ENCODE measurements around the gene VWC2.

VWC2 gene

GRCh38 chr7:49775065-49775948 lies 1.9 kb downstream of the VWC2 start:
- peaks cover 9% of the 10 kb centered on the region for H3K4me1 Mint-ChIP-seq (ENCODE audit: low read depth)
- no peaks in the 10 kb centered on the region for H3K9me3 Mint-ChIP-seq
- H3K27ac Mint-ChIP-seq = no peak overlapping the region
- no peak overlapping the region for H3K4me3 Mint-ChIP-seq
- H3K27me3 Mint-ChIP-seq = peaks cover 58% of the 10 kb centered on the region
- H3K36me3 Mint-ChIP-seq (ENCODE audit: low read depth) = no peaks in the 10 kb centered on the region

GRCh38 chr7:49775949-49776443 lies 2.6 kb downstream of the VWC2 start:
- no peaks in the 10 kb centered on the region for H3K9me3 Mint-ChIP-seq
- H3K4me1 Mint-ChIP-seq (ENCODE audit: low read depth) = peaks cover 9% of the 10 kb centered on the region
- H3K36me3 Mint-ChIP-seq (ENCODE audit: low read depth) = no peaks in the 10 kb centered on the region
- H3K27me3 Mint-ChIP-seq = peaks cover 54% of the 10 kb centered on the region
- H3K27ac Mint-ChIP-seq = no peak overlapping the region
- H3K4me3 Mint-ChIP-seq = no peak overlapping the region

DNA sequence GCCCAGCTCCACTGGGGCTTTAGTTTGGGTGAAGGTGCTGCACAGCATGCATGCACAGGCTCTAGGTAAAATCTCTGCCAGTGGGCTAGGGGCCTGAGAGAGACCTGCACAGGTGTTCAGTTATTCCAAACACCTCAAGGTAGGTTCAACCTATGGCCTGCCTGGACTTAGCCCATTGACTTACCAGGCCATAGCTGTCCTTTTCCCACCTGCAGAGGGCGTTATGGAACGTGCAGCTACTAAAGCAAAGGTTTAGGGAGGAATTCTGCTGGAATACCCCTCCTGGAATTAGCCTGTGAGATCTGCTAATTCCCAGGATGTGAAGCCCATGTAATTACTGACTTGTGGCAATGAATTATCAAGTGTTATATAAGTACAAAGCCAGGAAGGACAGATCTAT lies 3.6 kb downstream of the VWC2 start:
- no peaks in the 10 kb centered on the region for H3K36me3 Mint-ChIP-seq (ENCODE audit: low read depth)
- H3K4me3 Mint-ChIP-seq = no peak overlapping the region
- H3K9me3 Mint-ChIP-seq = no peaks in the 10 kb centered on the region
- H3K27ac Mint-ChIP-seq = no peak overlapping the region
- peaks cover 44% of the 10 kb centered on the region for H3K27me3 Mint-ChIP-seq
- H3K4me1 Mint-ChIP-seq (ENCODE audit: low read depth) = peaks cover 9% of the 10 kb centered on the region

DNA sequence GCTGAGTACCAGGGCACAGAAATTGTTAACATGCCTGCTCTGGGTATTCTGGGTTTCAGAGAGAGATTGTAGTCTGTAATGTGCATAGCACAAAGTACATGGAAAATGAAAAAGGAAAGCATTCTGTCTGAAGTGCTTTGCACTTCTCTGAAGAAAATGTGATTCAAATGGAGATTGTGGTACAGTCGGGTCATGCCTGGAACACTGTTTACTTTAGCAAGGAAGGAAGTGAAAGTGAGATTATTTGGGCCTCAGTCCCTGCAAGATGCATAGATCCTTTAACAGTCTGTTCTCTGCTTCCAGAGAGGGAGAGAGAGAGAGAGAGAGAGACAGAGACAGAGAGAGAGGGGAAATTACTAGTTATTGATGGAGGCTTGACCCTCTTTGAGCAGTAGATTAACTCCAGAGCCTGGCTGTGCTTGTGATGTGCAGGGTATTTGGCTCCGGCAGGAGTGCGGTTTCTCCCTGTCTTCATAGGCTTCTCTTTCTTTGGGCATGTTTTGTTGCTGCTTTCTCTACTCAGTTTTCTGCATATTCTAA lies 5.4 kb downstream of the VWC2 start:
- Mint-ChIP-seq H3K4me1 (ENCODE audit: low read depth) (peaks cover 4% of the 10 kb centered on the region), H3K9me3 (no peaks in the 10 kb centered on the region), H3K27me3 (peaks cover 30% of the 10 kb centered on the region), H3K4me3 (no peak overlapping the region), H3K36me3 (ENCODE audit: low read depth) (no peaks in the 10 kb centered on the region), H3K27ac (no peak overlapping the region)

GRCh38 chr7:49780953-49781352 lies 7.5 kb downstream of the VWC2 start:
- H3K9me3 Mint-ChIP-seq = no peaks in the 10 kb centered on the region
- H3K27ac Mint-ChIP-seq = no peak overlapping the region
- peaks cover 26% of the 10 kb centered on the region for H3K27me3 Mint-ChIP-seq
- no peaks in the 10 kb centered on the region for H3K36me3 Mint-ChIP-seq (ENCODE audit: low read depth)
- no peak overlapping the region for H3K4me3 Mint-ChIP-seq
- no peaks in the 10 kb centered on the region for H3K4me1 Mint-ChIP-seq (ENCODE audit: low read depth)

DNA sequence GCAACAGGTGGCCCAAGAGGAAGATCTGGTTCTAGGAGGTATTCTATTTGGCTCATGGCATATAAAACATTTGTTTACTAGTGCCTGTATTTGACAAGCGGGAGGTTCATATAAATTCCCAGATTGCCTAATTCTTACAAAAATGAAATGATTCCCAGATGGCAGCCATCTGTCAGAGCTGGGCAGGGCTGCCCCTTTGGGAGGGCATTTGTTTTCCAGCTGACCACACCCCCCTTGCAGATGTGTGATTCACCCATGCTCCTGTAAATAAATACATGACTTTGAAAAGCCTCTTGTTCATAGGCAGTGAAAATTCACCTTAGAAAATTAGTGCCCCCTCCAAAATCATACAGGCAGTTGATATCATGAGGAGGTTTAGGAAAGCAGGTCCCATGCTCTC lies 8.6 kb downstream of the VWC2 start:
- Mint-ChIP-seq H3K4me3 (no peak overlapping the region), H3K27me3 (peaks cover 17% of the 10 kb centered on the region), H3K36me3 (ENCODE audit: low read depth) (no peaks in the 10 kb centered on the region), H3K27ac (no peak overlapping the region), H3K4me1 (ENCODE audit: low read depth) (no peaks in the 10 kb centered on the region), H3K9me3 (no peaks in the 10 kb centered on the region)

GRCh38 chr7:49783446-49783845 lies 10.0 kb downstream of the VWC2 start:
- Mint-ChIP-seq H3K4me3 (no peak overlapping the region), H3K27ac (no peak overlapping the region), H3K9me3 (peaks cover 3% of the 10 kb centered on the region), H3K4me1 (ENCODE audit: low read depth) (no peaks in the 10 kb centered on the region), H3K27me3 (peaks cover 10% of the 10 kb centered on the region), H3K36me3 (ENCODE audit: low read depth) (no peaks in the 10 kb centered on the region)

DNA sequence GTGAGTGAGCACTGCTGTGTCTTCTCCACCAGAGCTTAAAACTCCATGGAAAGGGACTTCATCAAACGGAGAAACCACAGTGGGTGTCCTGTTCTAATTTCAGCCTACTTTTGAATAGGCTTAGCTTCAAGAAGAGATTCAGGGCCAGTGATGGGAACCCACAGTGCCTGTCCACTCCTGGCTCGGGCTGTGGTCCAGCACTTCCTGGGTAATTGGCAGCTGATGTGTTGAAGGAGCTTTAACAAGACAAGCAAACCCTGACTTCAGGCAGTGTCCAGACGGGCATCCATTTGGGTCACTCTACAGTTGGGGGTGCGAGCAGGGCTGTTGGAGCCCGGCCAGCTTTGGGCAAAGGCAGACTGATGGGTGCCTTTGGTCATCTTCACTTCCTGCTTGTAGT lies 14.5 kb downstream of the VWC2 start:
- Mint-ChIP-seq H3K27me3 (peaks cover 3% of the 10 kb centered on the region), H3K36me3 (ENCODE audit: low read depth) (no peaks in the 10 kb centered on the region), H3K4me3 (no peak overlapping the region), H3K9me3 (peaks cover 7% of the 10 kb centered on the region), H3K27ac (no peak overlapping the region), H3K4me1 (ENCODE audit: low read depth) (no peaks in the 10 kb centered on the region)

GRCh38 chr7:49788455-49789059 lies 15.1 kb downstream of the VWC2 start:
- Mint-ChIP-seq H3K27me3 (peaks cover 3% of the 10 kb centered on the region), H3K4me1 (ENCODE audit: low read depth) (no peaks in the 10 kb centered on the region), H3K36me3 (ENCODE audit: low read depth) (no peaks in the 10 kb centered on the region), H3K27ac (no peak overlapping the region), H3K9me3 (peaks cover 7% of the 10 kb centered on the region), H3K4me3 (no peak overlapping the region)

DNA sequence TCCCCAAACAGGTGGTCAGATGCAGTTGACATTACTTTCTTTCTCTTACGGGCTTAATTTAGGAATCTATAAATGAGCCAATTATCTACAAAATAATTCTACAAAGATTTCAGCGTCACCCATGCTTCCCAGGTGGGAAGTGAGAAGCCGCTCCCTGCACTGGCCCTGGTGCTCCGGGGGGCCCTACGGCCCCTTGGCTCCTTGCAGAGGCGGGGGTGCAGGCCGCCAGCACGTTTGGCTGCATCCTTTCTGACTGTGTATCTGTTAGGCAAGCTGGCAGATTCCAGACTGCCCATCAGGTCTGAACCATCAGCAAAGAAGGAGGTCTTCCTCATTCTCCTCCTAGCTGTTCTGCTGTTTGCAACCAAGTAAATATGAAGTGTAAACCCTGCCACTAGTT lies 16.3 kb downstream of the VWC2 start:
- no peaks in the 10 kb centered on the region for H3K36me3 Mint-ChIP-seq (ENCODE audit: low read depth)
- no peak overlapping the region for H3K27ac Mint-ChIP-seq
- H3K9me3 Mint-ChIP-seq = peaks cover 7% of the 10 kb centered on the region
- H3K4me1 Mint-ChIP-seq (ENCODE audit: low read depth) = no peaks in the 10 kb centered on the region
- H3K4me3 Mint-ChIP-seq = no peak overlapping the region
- peaks cover 3% of the 10 kb centered on the region for H3K27me3 Mint-ChIP-seq

GRCh38 chr7:49790209-49790608 lies 16.8 kb downstream of the VWC2 start:
- H3K4me1 Mint-ChIP-seq (ENCODE audit: low read depth) = no peaks in the 10 kb centered on the region
- no peak overlapping the region for H3K4me3 Mint-ChIP-seq
- H3K9me3 Mint-ChIP-seq = peaks cover 7% of the 10 kb centered on the region
- H3K36me3 Mint-ChIP-seq (ENCODE audit: low read depth) = no peaks in the 10 kb centered on the region
- no peak overlapping the region for H3K27ac Mint-ChIP-seq
- peaks cover 3% of the 10 kb centered on the region for H3K27me3 Mint-ChIP-seq

GRCh38 chr7:49791088-49791741 lies 17.8 kb downstream of the VWC2 start:
- no peaks in the 10 kb centered on the region for H3K36me3 Mint-ChIP-seq (ENCODE audit: low read depth)
- H3K4me3 Mint-ChIP-seq = no peak overlapping the region
- H3K27ac Mint-ChIP-seq = no peak overlapping the region
- peaks cover 7% of the 10 kb centered on the region for H3K9me3 Mint-ChIP-seq
- no peaks in the 10 kb centered on the region for H3K4me1 Mint-ChIP-seq (ENCODE audit: low read depth)
- peaks cover 3% of the 10 kb centered on the region for H3K27me3 Mint-ChIP-seq

DNA sequence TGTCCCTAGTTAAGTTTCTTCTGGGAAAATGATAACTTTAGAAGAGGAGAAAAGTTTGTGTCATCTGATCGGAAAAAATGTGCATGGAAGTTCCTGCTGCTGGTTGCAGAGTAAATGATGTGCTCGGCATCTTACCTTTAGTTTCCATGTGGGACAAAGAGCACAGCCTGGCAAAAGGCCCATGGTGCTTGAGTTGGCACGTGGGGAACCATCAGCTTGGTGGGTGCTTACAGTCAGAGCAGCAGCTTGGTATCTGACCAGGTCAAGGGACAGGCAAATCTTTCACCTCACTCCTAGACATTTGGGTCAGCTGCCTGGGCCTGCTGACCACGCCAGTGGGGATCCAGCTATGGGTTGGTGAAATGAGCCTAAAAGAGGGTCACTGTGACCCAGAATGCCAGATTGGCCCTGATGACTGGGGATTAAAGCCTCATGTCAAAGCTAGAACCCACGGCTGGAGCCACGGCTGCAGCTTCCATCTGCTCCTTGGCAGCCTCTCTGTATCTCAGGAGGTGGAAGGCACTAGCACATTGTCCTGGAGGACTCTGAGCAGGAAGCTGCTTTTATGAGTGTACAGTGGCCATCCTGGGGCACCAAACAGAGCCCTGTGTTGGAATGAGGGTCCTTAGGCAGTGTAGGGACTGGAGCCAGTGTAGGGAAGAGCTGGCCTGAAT lies 24.7 kb downstream of the VWC2 start:
- Mint-ChIP-seq H3K27me3 (no peaks in the 10 kb centered on the region), H3K27ac (no peak overlapping the region), H3K4me1 (ENCODE audit: low read depth) (no peaks in the 10 kb centered on the region), H3K4me3 (no peak overlapping the region), H3K9me3 (no peaks in the 10 kb centered on the region), H3K36me3 (ENCODE audit: low read depth) (no peaks in the 10 kb centered on the region)

DNA sequence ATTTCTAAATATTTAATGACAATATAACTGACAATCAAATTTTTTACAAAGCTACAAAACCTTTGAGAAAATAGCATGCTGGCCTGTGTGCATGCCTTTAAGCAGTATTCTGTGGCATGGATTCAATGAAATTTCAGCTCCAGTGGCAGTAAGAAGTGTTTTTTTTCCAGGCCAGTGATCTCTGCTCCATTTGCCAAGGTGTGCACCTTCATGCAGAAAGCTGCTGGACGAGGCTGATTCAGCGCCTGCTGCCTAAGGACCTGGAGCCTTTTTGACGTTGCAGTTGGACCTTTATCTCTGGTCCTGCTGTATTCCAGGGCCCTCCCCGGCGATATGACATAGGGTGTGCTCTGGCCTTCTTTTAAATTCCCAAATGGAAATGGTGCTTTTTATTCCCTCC lies 26.6 kb downstream of the VWC2 start:
- Mint-ChIP-seq H3K27me3 (peaks cover 4% of the 10 kb centered on the region), H3K9me3 (no peaks in the 10 kb centered on the region), H3K4me1 (ENCODE audit: low read depth) (no peaks in the 10 kb centered on the region), H3K36me3 (ENCODE audit: low read depth) (no peaks in the 10 kb centered on the region), H3K4me3 (no peak overlapping the region), H3K27ac (no peak overlapping the region)

All from stimulated activated naive CD8-positive, alpha-beta T cell treated with anti-CD3 and anti-CD28 coated beads, Interleukin-15, Interleukin-2, amounts not matched to agents 100 ng/mL and 50 ng/mL, for 24 hours (primary cell).